ENCODE measurements around the gene CCDC136. TPM values are rescaled to one million over a fixed set of nuclear protein-coding genes. Genes with fewer than 3 reads are reported as not detected.

CCDC136 gene
- not detected in 2 replicates for total RNA-seq (2014; rRNA removed; shearing (Covaris generic))

DNA sequence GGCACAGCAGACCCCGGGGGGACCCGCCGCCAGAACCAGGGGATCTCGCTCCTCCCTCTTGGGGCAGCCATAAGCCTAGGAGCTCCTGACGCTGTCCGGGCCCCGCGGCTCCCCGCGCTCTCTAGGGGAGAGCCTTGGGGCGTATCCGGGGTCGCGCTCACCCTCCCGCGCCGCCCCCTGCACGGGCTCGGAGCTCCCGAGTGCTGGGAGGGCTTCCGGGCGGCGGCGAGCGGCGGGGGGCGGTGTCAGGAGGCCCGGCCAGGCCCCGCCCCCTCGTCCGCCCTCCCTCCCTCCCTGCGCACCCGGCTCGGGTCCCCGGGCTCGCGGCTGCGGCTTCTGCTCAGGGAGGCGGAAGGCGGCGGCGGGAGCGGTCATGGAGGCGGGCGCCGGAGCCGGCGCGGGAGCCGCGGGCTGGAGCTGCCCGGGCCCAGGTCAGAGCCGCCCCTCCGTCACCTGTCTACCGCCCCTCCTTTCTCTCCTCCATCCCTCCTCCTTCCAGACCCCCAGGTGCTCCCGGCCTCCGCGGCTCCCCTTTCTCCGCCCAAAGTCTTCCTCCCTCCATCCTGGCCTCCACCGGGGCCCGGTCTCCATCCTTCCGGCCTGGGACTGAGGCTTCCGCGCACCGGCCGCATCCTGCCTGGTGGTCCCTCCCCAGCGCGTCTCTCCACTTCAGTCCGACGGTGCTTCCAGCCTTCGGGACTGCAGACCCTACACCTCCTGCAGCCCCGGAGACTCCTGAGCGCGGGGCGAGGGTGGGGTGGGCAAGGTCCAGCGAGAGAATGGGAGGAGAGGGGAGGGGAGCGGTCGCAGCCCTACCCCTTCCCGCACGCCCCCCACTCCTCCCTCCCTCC lies at the start of gene CCDC136:
TSS of gene CCDC136 (plus strand) at position 848 of the 851 bp plus-strand sequence. CDS start 444 bp downstream, outside the sequence.
- peak; percentile 32 for DNase-seq (ENCODE audit: low spot score)

- no peak for DNase-seq (ENCODE audit: low spot score)
Measured at GRCh38 chr7:128742206-128742605, 49.6 kb upstream of the CCDC136 start.

GRCh38 chr7:128743112-128743772 lies 48.5 kb upstream of the CCDC136 start:
- DNase-seq (ENCODE audit: low spot score), result no peak

DNA sequence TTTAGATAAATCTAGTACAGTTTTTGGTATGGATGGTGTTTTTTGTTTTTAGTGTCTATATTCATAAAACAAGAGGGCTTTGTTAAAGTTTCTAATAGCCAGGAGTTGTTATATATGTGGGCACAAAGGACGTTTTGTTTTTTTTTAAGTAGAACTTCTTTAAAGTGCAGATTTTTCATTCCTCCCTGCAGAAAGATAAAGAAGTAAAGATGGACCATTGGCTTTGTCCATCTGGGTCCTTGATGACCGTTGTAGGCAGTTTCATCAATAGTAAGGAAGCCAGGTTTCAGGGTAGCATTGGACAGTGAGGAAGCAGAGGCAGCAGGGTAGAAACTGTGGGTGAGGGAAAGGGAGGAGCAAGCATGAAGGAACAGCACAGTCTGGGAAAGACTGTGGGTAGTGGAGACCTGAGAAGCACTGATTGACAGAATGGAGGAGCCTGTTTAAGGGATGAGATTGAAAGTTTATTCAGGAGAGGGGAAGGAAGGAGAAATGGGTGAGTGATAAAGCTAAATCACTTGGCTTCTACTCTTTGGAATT lies 47.3 kb upstream of the CCDC136 start:
- DNase-seq (ENCODE audit: low spot score), result no peak

DNA sequence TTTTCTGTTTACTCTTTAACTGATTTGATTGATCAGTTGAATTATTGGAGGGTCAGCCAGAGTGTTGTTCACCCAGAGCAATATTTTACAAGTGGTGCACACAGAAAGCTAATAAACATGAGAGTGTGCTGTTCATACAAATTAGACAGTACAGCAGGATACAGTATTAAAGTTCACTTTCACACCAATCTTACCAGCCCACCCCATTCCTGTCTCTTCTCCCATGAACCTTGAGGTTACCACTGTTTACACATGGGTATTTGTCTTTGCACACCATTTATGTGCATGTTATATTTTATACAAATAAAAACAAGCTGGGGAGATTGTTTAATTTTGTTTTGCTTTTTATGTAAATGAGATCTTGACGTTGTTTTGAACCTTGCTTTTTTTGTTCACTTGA lies 46.1 kb upstream of the CCDC136 start:
- DNase-seq (ENCODE audit: low spot score), result no peak

DNA sequence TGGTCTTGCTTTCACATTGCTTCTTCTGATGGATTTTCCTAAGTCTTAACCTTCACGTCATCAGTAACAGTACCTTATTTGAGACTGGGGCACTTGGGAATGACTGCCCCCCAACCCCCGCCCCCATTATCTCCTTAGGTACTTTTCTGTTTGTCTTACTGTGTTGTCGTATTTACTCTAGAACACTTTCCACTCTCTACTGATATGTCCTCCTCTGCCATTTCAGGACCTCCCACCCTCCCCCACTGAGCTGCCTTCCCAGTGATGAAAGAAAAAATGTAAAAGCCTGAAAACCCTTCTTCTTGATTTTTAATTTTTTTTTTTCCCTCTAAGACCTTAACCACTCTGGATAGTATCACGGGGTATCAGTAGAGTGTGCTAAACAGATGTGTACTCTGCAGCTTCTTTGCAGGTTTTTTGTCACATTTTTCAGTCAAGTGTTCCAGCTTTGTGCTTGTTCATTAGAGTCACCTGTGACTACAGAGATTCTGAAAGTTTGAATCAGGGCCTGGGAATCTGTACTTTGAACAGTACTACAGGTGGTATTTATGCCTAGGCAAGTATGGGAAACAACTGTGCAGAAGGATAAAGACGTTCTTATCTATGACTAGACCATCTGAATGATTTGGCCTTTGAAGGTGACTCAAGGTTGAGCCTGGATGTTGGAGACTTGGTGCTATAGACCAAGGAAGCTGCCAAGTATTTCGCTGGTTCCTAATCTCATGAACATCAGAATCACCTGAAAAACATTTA lies 44.3 kb upstream of the CCDC136 start:
- no peak for DNase-seq (ENCODE audit: low spot score)

GRCh38 chr7:128752251-128752650 lies 39.5 kb upstream of the CCDC136 start:
- DNase-seq (ENCODE audit: low spot score), result no peak

DNA sequence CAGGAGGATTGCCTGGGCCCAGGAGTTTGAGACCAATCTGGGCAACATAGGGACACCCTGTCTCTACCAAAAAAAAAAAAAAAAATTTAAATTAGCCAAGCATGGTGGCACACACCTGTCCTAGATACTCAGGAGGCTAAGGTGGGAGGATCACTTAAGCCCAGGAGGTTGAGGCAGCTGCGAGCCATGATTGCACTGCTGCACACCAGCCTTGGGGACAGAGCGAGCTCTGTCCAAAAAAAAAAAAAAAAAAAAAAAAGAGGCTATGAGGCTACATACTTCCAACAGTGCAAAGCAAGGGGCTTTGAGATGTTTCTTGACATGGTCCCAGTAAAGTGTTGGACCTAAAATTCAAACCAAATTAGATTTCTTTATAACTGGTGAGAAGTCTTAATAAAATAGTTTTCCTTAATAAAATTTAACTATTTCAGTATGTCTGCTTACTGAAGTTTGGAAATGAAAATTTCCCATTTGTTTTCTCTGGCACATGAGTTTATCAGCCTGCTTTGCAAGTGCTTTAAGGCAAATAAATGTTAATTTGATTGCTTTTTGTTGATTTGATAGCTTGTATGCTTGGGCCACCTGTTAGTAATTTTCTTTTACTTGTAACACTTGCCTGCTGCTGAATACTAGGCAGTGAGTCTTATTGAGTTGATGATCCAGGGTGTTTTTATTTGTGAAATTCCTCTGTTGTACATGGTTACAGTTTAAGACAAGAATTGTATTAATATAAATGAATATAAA lies 36.5 kb upstream of the CCDC136 start:
- DNase-seq (ENCODE audit: low spot score), result no peak

DNA sequence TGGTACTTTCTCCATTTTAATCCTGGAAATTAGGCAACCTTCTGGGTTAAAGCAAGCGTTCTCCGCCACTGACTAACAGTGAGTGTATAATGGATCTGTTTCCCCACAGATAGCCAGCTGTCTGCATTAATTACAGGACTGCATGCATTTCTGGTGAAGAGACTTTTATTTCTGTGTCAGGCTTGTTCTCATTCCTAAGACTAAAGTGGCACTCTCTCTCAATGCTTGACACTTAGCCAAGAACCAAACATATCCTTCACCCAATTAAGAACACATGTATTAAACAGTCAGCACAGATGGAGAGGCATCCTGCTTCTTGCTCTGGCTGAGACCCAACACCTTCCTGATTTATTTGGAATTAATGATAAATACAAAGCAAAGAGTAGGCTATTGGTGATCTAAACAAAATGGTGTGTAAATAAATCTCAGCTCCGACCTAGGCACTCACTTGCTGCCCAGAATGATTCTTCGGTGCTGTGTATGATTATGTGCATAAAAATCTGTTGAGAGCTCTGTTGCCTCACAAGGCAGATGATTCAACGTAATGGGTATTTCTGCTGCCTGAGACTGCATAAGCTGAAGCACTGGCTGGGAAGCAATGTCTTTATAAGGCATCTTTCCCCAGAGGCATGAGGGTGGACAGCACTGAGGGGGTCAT lies 35.8 kb upstream of the CCDC136 start:
- no peak for DNase-seq (ENCODE audit: low spot score)

DNA sequence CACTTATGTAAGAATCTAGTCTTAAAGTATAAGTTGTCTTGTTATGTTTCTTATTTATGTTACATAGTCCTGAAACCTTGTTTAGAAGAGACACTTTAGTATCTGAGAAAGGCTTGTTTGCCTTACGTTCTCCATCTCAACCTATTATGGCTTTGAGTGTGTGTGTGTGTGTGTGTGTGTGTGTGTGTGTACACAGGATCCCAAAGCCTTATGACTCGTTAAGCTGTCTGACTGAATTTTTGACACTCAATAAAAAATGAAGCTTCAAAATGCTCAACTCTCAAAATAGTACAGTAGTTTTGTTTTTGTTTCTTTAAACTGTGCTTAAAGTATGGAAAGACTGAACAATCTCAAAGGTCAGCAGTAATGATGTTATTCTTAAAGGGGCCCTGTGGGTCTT lies 34.6 kb upstream of the CCDC136 start:
- DNase-seq (ENCODE audit: low spot score), result no peak

DNA sequence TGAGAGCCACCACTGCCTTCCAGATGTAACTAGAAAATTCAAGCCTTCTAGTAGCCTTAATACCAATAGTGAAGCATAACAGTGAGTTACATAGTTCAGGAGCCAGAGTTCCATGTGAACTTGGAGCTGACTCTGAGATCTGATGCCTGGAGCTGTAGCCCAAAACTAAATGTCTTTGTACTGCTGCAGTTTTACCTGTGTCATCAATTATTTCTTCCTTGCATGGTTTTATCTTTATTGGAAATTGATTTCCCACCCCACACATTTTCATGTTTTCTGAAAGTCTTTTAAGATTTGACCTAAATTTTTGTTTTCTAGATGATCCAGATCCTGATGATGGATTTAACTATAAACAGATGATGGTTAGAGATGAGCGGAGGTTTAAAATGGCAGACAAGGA lies 33.2 kb upstream of the CCDC136 start:
- DNase-seq (ENCODE audit: low spot score), result no peak

- no peak for DNase-seq (ENCODE audit: low spot score)
Measured at GRCh38 chr7:128759242-128759641, 32.5 kb upstream of the CCDC136 start.

- no peak for DNase-seq (ENCODE audit: low spot score)
Measured at GRCh38 chr7:128763541-128763940, 28.2 kb upstream of the CCDC136 start.

DNA sequence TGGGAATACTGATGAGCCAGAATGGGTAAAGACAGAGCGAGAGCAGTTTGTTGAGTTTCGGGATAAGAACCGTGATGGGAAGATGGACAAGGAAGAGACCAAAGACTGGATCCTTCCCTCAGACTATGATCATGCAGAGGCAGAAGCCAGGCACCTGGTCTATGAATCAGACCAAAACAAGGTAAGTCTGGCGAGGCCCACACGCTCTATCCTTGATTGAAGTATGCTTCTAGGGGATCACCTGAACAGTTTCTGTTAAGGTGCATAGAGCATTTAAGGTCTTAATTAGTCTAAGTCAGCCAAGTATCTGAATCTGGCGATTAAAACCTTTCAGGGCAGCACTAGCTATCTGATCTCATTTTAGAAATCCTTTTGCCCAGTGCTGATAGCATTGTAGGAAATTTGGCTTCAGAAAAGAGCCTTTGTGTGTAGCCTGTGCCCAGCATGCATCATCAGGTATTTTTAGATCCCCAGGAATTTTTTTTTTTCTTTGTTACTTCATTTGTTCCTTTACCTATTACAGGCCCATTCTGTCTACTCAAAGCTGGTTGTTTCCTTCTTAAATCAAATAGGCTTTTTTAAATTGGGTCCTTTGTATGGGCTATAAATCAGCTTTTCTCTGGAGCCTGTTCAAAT lies 24.2 kb upstream of the CCDC136 start:
- no peak for DNase-seq (ENCODE audit: low spot score)

DNA sequence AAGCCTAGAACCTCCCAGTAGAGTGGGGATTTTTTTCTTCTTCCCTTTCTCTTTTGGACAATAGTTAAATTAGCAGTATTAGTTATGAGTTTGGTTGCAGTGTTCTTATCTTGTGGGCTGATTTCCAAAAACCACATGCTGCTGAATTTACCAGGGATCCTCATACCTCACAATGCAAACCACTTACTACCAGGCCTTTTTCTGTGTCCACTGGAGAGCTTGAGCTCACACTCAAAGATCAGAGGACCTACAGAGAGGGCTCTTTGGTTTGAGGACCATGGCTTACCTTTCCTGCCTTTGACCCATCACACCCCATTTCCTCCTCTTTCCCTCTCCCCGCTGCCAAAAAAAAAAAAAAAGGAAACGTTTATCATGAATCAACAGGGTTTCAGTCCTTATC lies 21.5 kb upstream of the CCDC136 start:
- no peak for DNase-seq (ENCODE audit: low spot score)

GRCh38 chr7:128773604-128774003 lies 18.2 kb upstream of the CCDC136 start:
- no peak for DNase-seq (ENCODE audit: low spot score)

- DNase-seq (ENCODE audit: low spot score), result no peak
Measured at GRCh38 chr7:128774029-128774689, 17.6 kb upstream of the CCDC136 start.

- no peak for DNase-seq (ENCODE audit: low spot score)
Measured at GRCh38 chr7:128774921-128775320, 16.8 kb upstream of the CCDC136 start.

DNA sequence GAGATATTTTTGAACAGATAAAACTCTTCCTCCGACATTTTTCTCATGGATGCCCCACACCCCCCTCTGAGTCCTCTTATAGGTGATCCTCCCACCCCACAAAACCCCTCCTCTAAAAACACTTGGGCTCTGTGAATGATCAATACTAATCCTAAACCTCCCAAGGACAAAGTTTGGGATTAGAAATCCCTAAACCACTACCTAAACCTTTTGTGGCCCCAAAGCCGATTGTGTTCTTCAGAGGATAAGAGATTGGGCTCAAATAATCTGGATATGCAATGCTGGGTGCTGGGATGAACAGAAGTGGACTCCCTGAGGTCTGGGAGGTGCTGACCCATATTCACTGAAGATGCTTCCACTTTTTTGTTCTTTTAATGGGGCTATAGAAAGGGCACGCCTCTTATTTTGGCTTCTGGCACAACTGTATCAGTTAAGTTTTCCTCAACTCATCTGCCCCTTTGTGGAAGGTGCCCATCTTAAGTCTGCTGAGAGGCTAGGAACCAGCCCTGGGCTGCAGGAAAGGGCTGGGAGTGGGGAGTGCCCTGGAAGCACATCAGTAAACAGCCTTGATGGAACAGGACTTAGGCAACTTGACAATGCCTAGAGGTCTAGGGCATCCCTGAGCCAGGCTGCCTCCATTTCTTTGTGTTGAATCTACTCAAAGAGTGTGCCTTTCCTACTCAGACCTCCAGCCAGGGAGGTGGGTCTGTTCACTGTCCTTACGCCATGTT lies 15.9 kb upstream of the CCDC136 start, which contains the start of gene OPN1SW:
TSS of gene OPN1SW (minus strand) at position 51 of the 731 bp plus-strand sequence. CDS start at position 38, 13 bp downstream.
- no peak for DNase-seq (ENCODE audit: low spot score)
